Hepatocyte (in vitro differentiated cells): Measurements from ENCODE around the gene BCAP31.

Source experiments
- CTCF ChIP-seq: fragments of 200-600 bp; sonication (generic); IDR thresholded peaks from 2 replicates; pipeline ENCODE4 v1.5.1; 2016; ENCODE audit warnings: antibody characterized with exemption, mild to moderate bottlenecking; ENCODE audit not compliant: poor library complexity
- EZH2 ChIP-seq: fragments of 200-600 bp; sonication (generic); IDR thresholded peaks from 2 replicates; pipeline ENCODE4 v1.6.1; 2016; ENCODE audit warnings: antibody characterized with exemption, mild to moderate bottlenecking, borderline replicate concordance
- EZH2phosphoT487 ChIP-seq: fragments of 200-600 bp; sonication (generic); IDR thresholded peaks from one replicate; pipeline ENCODE4 v1.6.1; 2018; ENCODE audit warnings: antibody characterized with exemption, mild to moderate bottlenecking, low read depth, moderate library complexity; ENCODE audit not compliant: unreplicated experiment, severe bottlenecking

- TF ChIP-seq EZH2 (no peak), CTCF (no peak), EZH2phosphoT487 (no peak)
Measured at GRCh38 chrX:153706799-153707198, 17.4 kb downstream of the BCAP31 start.
